ENCODE measurements around the gene RNF213.

DNA sequence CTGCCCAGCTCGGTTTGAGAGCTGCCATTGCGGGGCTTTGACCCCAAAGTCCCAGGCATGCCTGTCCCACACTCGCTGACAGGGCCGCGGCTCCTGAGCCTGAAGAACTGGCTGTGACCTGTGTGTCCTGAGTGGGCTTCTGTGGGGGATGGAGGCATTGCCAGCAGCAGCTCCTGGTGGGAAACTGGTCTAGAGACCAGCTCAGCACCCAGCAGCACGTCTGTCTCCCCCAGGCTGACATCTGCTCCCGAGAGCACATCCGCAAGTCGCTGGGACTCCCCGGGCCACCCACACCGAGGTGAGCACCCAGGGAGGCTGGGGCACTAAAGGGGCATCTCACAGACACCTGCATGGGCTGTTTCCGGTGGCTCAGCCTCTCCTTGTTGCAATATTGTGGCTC, 167.7 kb downstream of the RNF213 start:
- TF ChIP-seq, protein P1, sequence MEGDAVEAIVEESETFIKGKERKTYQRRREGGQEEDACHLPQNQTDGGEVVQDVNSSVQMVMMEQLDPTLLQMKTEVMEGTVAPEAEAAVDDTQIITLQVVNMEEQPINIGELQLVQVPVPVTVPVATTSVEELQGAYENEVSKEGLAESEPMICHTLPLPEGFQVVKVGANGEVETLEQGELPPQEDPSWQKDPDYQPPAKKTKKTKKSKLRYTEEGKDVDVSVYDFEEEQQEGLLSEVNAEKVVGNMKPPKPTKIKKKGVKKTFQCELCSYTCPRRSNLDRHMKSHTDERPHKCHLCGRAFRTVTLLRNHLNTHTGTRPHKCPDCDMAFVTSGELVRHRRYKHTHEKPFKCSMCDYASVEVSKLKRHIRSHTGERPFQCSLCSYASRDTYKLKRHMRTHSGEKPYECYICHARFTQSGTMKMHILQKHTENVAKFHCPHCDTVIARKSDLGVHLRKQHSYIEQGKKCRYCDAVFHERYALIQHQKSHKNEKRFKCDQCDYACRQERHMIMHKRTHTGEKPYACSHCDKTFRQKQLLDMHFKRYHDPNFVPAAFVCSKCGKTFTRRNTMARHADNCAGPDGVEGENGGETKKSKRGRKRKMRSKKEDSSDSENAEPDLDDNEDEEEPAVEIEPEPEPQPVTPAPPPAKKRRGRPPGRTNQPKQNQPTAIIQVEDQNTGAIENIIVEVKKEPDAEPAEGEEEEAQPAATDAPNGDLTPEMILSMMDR (IDR thresholded peaks at IDR 0.05) = no peak
- TF ChIP-seq POLR2A (IDR thresholded peaks at IDR 0.05) (no peak), EP300 (IDR thresholded peaks at IDR 0.05) (no peak), POLR2AphosphoS5 (IDR thresholded peaks at IDR 0.05) (no peak)
